Ectodermal cell (in vitro differentiated cells): ENCODE measurements around the gene DSCAM.
"Not testable (repeated sequence)": the region's sequence is repeated elsewhere in the genome, so short reads cannot be mapped to it uniquely, and the experiment has no call there.

Experiments used
- H3K27ac ChIP-seq: 2 replicates; pipeline ENCODE4 v1.7.0; 2013; ENCODE audit warnings: mild to moderate bottlenecking, low read depth, low read length; ENCODE audit not compliant: insufficient read depth, poor library complexity, severe bottlenecking
- H3K27me3 ChIP-seq: 2 replicates; pipeline ENCODE4 v1.7.0; 2013; ENCODE audit warnings: mild to moderate bottlenecking, low read length; ENCODE audit not compliant: insufficient read depth, control insufficient read depth, poor library complexity, severe bottlenecking
- H3K36me3 ChIP-seq: one replicate; pipeline ENCODE4 v1.7.0; 2013; ENCODE audit warnings: low read length; ENCODE audit not compliant: control insufficient read depth, insufficient read depth
- H3K4me1 ChIP-seq: one replicate; pipeline ENCODE4 v1.7.0; 2013; ENCODE audit warnings: low read length; ENCODE audit not compliant: control insufficient read depth, insufficient read depth
- H3K4me3 ChIP-seq: 2 replicates; pipeline ENCODE4 v1.7.0; 2013; ENCODE audit warnings: low read depth, low read length, control low read depth; ENCODE audit not compliant: insufficient read depth
- H3K9me3 ChIP-seq: 2 replicates; pipeline ENCODE4 v1.7.0; 2013; ENCODE audit warnings: mild to moderate bottlenecking, low read length, moderate library complexity; ENCODE audit not compliant: control insufficient read depth
- WGBS, 2 experiments: methylation state at CpG; one replicate each; pipeline ENCODE4 v1.1.7; 2013; ENCODE audit warnings: missing lambda C conversion rate in 2 of 2; 5-methylcytosine and 5-hydroxymethylcytosine counted together

The DSCAM gene

GRCh38 chr21:40454057-40454456 is 392.9 kb downstream of the DSCAM start:
- 94 to 99% methylated on average over 3 of the region's 3 CpGs for WGBS, 2 experiments
- no peak overlapping the region for H3K27ac ChIP-seq

GRCh38 chr21:40453183-40453582 is 393.8 kb downstream of the DSCAM start:
- H3K4me1 ChIP-seq, result no peaks in the 10 kb centered on the region
- WGBS, 2 experiments, result 86% methylated on average over 2 to 3 of the region's 3 CpGs
- no peaks in the 10 kb centered on the region for H3K36me3 ChIP-seq
- H3K4me3 ChIP-seq, result no peak overlapping the region
- no peaks in the 10 kb centered on the region for H3K9me3 ChIP-seq
- H3K27ac ChIP-seq, result no peak overlapping the region
- no peaks in the 10 kb centered on the region for H3K27me3 ChIP-seq

More at GRCh38 chr21:40454057-40454456, 392.9 kb downstream of the DSCAM start:
- Histone ChIP-seq H3K4me1 (no peaks in the 10 kb centered on the region), H3K27me3 (no peaks in the 10 kb centered on the region), H3K9me3 (no peaks in the 10 kb centered on the region), H3K4me3 (no peak overlapping the region), H3K36me3 (no peaks in the 10 kb centered on the region)

- Histone ChIP-seq H3K36me3 (no peaks in the 10 kb centered on the region), H3K4me3 (no peak overlapping the region), H3K4me1 (no peaks in the 10 kb centered on the region), H3K9me3 (no peaks in the 10 kb centered on the region), H3K27me3 (no peaks in the 10 kb centered on the region), H3K27ac (no peak overlapping the region)
- 89% methylated on average over 1 of the region's 1 CpG; no CpG with 5 or more reads in 1 of the 2 experiments for WGBS, 2 experiments
Measured at GRCh38 chr21:40452548-40452947, 394.4 kb downstream of the DSCAM start.

GRCh38 chr21:40447016-40447415 is 399.9 kb downstream of the DSCAM start:
- WGBS, 2 experiments, result 58% methylated on average over 2 of the region's 2 CpGs; no CpG with 5 or more reads in 1 of the 2 experiments
- Histone ChIP-seq H3K4me3 (no peak overlapping the region), H3K9me3 (no peaks in the 10 kb centered on the region), H3K4me1 (no peaks in the 10 kb centered on the region), H3K36me3 (no peaks in the 10 kb centered on the region), H3K27me3 (no peaks in the 10 kb centered on the region), H3K27ac (no peak overlapping the region)

- Histone ChIP-seq H3K27ac (no peak overlapping the region), H3K27me3 (no peaks in the 10 kb centered on the region), H3K9me3 (no peaks in the 10 kb centered on the region), H3K36me3 (no peaks in the 10 kb centered on the region), H3K4me1 (no peaks in the 10 kb centered on the region), H3K4me3 (no peak overlapping the region)
- WGBS, 2 experiments, result 89 to 100% methylated on average over 2 of the region's 2 CpGs
Measured at GRCh38 chr21:40445349-40445921, 401.5 kb downstream of the DSCAM start.

GRCh38 chr21:40439581-40439980 is 407.4 kb downstream of the DSCAM start:
- H3K4me1 ChIP-seq, H3K4me3 ChIP-seq, H3K27ac ChIP-seq, H3K36me3 ChIP-seq, H3K9me3 ChIP-seq, H3K27me3 ChIP-seq: not testable (repeated sequence)
- WGBS, 2 experiments, result 84 to 86% methylated on average over 2 of the region's 2 CpGs

- Histone ChIP-seq H3K27ac (no peak overlapping the region), H3K36me3 (no peaks in the 10 kb centered on the region), H3K9me3 (peaks cover 2% of the 10 kb centered on the region), H3K27me3 (no peaks in the 10 kb centered on the region), H3K4me3 (no peak overlapping the region), H3K4me1 (no peaks in the 10 kb centered on the region)
- WGBS, 2 experiments, result 91 to 94% methylated on average over 2 to 3 of the region's 3 CpGs
Measured at GRCh38 chr21:40438616-40439015, 408.3 kb downstream of the DSCAM start.

- Histone ChIP-seq H3K9me3 (peaks cover 2% of the 10 kb centered on the region), H3K36me3 (no peaks in the 10 kb centered on the region), H3K27me3 (no peaks in the 10 kb centered on the region), H3K4me3 (no peak overlapping the region), H3K4me1 (no peaks in the 10 kb centered on the region), H3K27ac (no peak overlapping the region)
- WGBS, 2 experiments, result 73 to 96% methylated on average over 1 of the region's 1 CpG
Measured at GRCh38 chr21:40436261-40436660, 410.7 kb downstream of the DSCAM start.

GRCh38 chr21:40433538-40433937 is 413.4 kb downstream of the DSCAM start:
- H3K4me3 ChIP-seq, result no peak overlapping the region
- H3K9me3 ChIP-seq, result no peaks in the 10 kb centered on the region
- H3K27me3 ChIP-seq, result no peaks in the 10 kb centered on the region
- H3K27ac ChIP-seq, result no peak overlapping the region
- WGBS, 2 experiments, result 96 to 99% methylated on average over 2 of the region's 2 CpGs
- H3K4me1 ChIP-seq, result no peaks in the 10 kb centered on the region
- H3K36me3 ChIP-seq, result no peaks in the 10 kb centered on the region

GRCh38 chr21:40425981-40426380 is 421.0 kb downstream of the DSCAM start:
- H3K4me1 ChIP-seq, result no peaks in the 10 kb centered on the region
- no peaks in the 10 kb centered on the region for H3K36me3 ChIP-seq
- 67 to 74% methylated on average over 1 of the region's 1 CpG for WGBS, 2 experiments
- no peak overlapping the region for H3K27ac ChIP-seq
- no peak overlapping the region for H3K4me3 ChIP-seq
- H3K9me3 ChIP-seq, result no peaks in the 10 kb centered on the region
- no peaks in the 10 kb centered on the region for H3K27me3 ChIP-seq
